Activated CD4-positive, alpha-beta T cell treated with anti-CD3 and anti-CD28 coated beads for 4 hours (primary cell): ENCODE results near the gene SEPTIN6.

Experiments used
- DNase-seq, 2 donors: peaks; one replicate each; pipeline ENCODE4 v3.0.0-alpha.2; 2020

SEPTIN6 gene

GRCh38 chrX:119693040-119693995 lies at the start of gene SEPTIN6:
Gene SEPTIN6, minus strand, starts transcription at chrX:119693168. Its CDS starts 63 bp downstream, at chrX:119693105.
- DNase-seq = peak; percentile 77 to 84

- DNase-seq = no peak
These were observed 45.8 kb upstream of the SEPTIN6 start for GRCh38 chrX:119738742-119739141.

GRCh38 chrX:119736206-119736764 lies 43.3 kb upstream of the SEPTIN6 start:
- DNase-seq = no peak

DNA sequence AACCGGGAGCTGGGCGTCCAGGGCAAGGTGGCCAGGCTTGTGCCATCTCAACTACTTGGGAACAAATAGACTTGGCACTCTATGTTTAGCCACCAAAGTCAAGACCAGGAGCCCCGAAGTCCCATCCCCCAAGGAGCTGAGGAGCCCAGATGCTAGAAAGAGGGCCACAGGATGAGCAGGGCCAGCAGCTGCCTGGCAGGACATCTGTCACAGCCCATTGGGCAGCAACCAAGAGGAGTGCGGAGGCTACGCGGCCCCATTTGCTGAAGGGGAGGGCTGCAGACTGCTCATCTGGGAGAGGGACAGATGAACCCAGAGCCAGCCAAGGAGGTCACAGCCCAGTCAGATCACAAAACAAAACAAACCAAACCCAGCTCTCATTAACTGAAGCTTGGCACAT lies 42.5 kb upstream of the SEPTIN6 start:
- DNase-seq = no peak

DNA sequence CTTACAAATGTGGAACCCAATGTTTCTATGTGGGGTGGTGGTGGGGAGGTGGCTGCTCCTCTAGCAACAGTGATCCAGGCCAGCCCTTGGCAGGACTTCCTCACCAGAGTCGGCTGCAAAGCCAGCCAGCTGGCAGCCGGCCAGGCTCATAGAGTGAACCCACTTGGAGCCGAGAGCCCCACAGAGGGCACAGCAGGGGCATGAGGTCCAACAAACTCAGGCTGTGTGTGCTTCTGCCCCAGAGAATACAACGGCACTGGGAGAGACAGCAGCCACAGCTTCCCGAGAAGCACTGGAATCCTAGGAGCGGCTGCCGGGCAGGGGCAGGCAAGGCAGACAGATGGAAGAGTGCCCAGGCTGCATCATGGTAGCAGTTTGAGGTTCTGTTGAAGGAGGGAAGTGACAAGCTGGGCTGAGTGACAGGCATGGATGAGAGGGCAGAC lies 42.0 kb upstream of the SEPTIN6 start:
- DNase-seq = no peak

GRCh38 chrX:119729408-119730201 lies 36.6 kb upstream of the SEPTIN6 start:
- DNase-seq = peak; percentile 53 to 78

GRCh38 chrX:119728487-119728886 lies 35.5 kb upstream of the SEPTIN6 start:
- DNase-seq = no peak

GRCh38 chrX:119726900-119727555 lies 34.1 kb upstream of the SEPTIN6 start:
- peak in 1 of 2 donors; percentile 3 for DNase-seq

DNA sequence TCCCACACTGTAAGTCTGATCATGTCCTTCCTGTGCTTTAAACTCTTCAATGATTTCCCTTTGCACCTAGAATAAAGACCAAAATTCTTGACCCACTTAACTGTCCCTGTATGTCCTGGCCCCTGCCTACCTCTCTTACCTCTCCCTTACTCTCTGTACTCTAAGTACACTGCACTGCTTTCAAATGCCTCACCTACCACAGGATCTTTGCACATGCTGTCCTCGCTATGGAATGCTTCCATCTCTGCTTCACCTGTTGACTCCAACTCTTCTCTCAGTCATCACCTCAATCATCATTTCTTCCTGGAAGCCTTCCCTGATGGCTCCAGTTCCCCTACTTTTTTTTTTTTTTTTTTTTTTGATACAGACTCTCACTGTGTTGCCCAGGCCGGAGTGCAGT lies 29.0 kb upstream of the SEPTIN6 start:
- no peak for DNase-seq

DNA sequence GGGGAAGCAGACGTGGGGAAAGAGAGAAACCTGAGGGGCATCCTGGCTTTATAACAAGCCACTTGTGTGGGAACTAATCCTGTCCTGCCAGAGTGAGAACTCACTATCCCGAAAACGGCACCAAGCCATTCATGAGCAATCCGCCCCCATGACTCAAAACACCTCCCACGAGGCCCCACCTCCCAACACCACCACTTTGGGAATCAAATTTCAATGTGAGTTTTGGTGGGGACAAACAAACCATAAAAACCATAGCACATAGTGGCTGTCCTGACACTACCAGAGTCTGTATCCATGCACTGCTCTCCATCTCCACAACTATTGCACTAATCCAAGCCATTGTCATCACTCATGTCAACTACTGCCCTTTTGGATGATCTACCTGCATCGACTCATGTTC lies 28.5 kb upstream of the SEPTIN6 start:
- no peak for DNase-seq

GRCh38 chrX:119709630-119710029 lies 16.7 kb upstream of the SEPTIN6 start:
- DNase-seq = no peak

DNA sequence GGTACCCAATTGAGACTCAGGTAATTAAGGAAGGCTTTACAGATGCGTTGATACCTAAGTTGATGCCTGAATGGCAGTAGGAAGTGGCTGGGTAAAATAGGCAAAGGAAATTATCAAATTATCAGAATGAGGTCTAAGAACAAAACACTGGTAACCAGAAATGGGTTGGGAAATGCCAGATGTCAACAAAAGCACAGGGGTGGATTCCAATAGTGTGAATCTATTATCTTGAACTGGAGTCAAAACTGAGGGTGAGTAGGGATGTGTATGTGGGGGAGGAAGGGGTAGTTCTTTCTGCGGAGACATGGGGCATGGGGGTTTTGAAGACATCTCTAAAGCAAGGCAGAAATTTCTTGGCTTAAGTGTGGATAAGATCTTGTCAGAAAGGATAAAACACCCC lies 16.0 kb upstream of the SEPTIN6 start:
- no peak for DNase-seq

DNA sequence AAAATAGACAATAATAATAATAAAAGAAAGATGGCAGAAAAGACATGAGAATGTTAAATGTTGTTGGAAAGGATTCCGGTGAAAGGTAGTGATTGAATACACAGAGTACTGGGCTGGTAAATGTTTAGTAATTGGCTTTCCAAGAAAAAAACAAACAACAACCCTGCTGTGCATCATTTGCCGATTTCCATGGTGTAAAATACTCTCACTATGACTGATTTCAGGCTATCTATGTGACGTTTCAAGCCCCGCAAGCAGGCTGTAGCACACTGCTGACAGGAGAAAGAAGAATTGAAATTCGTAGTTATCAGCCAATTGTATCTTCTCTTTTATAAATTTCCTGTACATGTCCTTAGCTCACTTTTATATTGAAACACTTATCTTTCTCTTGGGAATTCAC lies 13.6 kb upstream of the SEPTIN6 start:
- DNase-seq = no peak

GRCh38 chrX:119698845-119699244 lies 5.9 kb upstream of the SEPTIN6 start:
- no peak for DNase-seq

DNA sequence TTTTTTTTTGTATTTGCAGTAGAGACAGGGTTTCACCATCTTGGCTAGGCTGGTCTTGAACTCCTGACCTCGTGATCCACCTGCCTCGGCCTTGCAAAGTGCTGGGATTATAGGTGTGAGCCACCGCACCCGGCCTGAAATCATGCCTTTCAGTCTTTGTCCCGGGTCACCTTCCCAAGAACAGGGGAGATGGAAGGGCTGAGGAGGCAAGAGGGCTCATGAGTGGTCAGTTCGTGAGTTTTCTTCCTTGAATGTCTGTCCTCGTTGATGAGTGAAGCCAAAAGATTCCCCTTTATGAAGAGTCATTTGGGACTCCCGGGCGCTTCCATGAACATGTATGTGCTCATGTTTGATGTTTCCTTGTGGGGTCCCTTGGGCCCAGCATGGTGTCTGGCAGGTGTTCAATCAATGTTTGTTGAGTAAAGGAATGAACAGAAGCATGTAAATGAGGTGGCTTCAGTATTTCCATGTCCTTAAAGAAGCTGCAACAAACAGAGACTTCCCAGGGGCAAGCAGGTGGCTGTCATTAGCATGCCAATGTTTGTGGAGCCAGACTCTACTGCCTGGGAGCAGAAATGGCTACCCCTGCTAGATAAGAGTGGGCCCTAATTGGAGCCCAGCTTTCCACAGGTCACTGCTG lies 3.4 kb upstream of the SEPTIN6 start:
- no peak for DNase-seq

DNA sequence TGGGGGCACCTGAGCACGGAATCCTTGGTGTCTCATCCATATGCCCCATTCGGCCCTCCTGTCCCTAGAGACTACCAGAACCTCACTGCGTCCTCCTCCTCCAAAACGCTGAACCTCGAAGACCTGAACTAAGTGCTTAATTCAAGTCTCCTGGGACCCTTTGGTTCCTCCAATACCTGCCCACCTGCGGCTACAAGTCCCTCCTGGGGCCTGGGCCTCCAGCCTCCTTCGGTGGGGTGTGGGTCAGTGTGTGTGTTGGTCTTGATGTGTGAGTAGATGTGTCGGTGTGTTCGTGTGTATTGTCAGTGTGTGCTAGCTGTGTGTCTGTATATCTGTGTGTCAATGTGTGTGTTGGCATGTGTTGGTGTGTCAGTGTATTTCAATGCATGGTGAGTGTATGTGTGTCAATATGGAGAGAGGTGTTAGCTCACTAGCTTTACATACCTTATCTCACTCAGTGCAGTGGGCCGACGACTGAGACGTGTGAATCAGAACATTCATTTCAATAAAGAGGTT lies 2.6 kb upstream of the SEPTIN6 start:
- DNase-seq = no peak

- DNase-seq = no peak
These were observed 1.9 kb upstream of the SEPTIN6 start for GRCh38 chrX:119694601-119695534.

DNA sequence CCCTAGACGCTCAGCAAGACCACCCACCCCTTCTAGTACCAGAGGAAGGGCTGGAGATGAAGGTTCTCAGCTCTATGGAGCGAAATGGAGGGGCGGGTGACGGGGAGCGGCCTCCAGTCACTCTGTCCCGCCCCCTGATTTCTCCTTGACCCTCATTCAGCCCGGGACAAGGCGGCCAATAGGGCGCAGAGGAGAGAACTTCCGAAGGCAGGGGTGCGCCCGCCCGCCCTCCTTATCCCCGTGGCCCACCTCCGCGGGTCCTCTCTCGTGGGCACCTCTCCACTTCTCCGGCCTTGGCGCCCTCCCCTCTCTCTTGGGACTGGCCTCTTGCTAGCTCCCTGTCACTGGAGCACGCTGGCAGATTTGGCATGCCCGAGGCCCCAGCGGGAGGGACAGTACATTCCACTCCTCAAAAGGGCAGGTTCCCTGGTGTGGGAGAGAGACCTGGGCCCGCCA lies 1.1 kb upstream of the SEPTIN6 start:
- DNase-seq = no peak

- DNase-seq = peak; percentile 56 to 66
These were observed 553 bp downstream of the SEPTIN6 start for GRCh38 chrX:119692191-119693039.
